Spleen (tissue), 7 donors: ENCODE results near the gene FCGR2B.

Experiments used
- POLR2A ChIP-seq, 3 donors: fragments of 450-650 bp; IDR thresholded peaks; one replicate each; pipeline ENCODE4 v1.5.1; 2017; ENCODE audit warnings: antibody characterized with exemption in 3 of 3, mild to moderate bottlenecking in 1 of 3
- POLR2AphosphoS5 ChIP-seq, 3 donors: sonication (generic); formaldehyde crosslinking; IDR thresholded peaks; one replicate each; pipeline ENCODE4 v1.5.1; 2017; ENCODE audit warnings: antibody characterized with exemption in 3 of 3
- TF ChIP-seq, protein P1 (sequence below), 11 experiments: fragments of 200-600 bp in 7 of 11; fragments of 450-650 bp in 4 of 11; sonication (generic) in 4 of 11; IDR thresholded peaks in 8 of 11; conservative IDR thresholded peaks in 3 of 11; 1 replicate in 7 of 11; 2 replicates in 4 of 11; pipeline versions ENCODE4 v1.4.0 to v1.8.0; 2016 to 2021; ENCODE audit warnings: antibody characterized with exemption in 11 of 11, inconsistent platforms in 4 of 11, mild to moderate bottlenecking in 1 of 11
- donor health status: DM: no; HTN: no; CAD: no; lungs with moderate emphysema.
- donor health status: DM: no; HTN: no; CAD: no.
- donor health status: DM: no; HTN: no; CAD: no.

GRCh38 chr1:161702250-161702649, 39.3 kb downstream of the FCGR2B start:
- TF ChIP-seq POLR2A (IDR thresholded peaks at IDR 0.05) (no peak), POLR2AphosphoS5 (IDR thresholded peaks at IDR 0.05) (no peak)
- TF ChIP-seq, protein P1, sequence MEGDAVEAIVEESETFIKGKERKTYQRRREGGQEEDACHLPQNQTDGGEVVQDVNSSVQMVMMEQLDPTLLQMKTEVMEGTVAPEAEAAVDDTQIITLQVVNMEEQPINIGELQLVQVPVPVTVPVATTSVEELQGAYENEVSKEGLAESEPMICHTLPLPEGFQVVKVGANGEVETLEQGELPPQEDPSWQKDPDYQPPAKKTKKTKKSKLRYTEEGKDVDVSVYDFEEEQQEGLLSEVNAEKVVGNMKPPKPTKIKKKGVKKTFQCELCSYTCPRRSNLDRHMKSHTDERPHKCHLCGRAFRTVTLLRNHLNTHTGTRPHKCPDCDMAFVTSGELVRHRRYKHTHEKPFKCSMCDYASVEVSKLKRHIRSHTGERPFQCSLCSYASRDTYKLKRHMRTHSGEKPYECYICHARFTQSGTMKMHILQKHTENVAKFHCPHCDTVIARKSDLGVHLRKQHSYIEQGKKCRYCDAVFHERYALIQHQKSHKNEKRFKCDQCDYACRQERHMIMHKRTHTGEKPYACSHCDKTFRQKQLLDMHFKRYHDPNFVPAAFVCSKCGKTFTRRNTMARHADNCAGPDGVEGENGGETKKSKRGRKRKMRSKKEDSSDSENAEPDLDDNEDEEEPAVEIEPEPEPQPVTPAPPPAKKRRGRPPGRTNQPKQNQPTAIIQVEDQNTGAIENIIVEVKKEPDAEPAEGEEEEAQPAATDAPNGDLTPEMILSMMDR (IDR thresholded peaks at IDR 0.05 in 8 of 11, conservative IDR thresholded peaks at IDR 0.05 in 3 of 11) = no peak
